ENCODE measurements around the gene YIF1B. TPM values are rescaled to one million over a fixed set of nuclear protein-coding genes. Genes with fewer than 3 reads are reported as not detected.
"Not testable (repeated sequence)": the region's sequence is repeated elsewhere in the genome, so short reads cannot be mapped to it uniquely, and the experiment has no call there.

Gene YIF1B
- polyA plus RNA-seq (38.1 to 66.5 TPM (median 47.6 TPM) in 3 replicates), polyA minus RNA-seq (40.3 to 62.6 TPM (median 40.9 TPM) in 3 replicates)
- polyA plus RNA-seq (2011; ENCODE audit: low read depth), result 7.4 TPM
- polyA plus RNA-seq (2011; cell fraction: cytosol; rRNA removed), result 29.0 and 58.3 TPM in 2 replicates
- polyA plus RNA-seq (2011; cell fraction: nucleus; rRNA removed), result 25.8 and 36.8 TPM in 2 replicates
- polyA plus RNA-seq (2012; ENCODE audit: low replicate concordance), result 26.1 and 50.0 TPM in 2 replicates
- 51.8 TPM for polyA minus RNA-seq (2011; cell fraction: cytosol; rRNA and poly(A)+ RNA removed)
- polyA minus RNA-seq (2011; cell fraction: nucleus; rRNA and poly(A)+ RNA removed), result 12.3 and 12.4 TPM in 2 replicates

DNA sequence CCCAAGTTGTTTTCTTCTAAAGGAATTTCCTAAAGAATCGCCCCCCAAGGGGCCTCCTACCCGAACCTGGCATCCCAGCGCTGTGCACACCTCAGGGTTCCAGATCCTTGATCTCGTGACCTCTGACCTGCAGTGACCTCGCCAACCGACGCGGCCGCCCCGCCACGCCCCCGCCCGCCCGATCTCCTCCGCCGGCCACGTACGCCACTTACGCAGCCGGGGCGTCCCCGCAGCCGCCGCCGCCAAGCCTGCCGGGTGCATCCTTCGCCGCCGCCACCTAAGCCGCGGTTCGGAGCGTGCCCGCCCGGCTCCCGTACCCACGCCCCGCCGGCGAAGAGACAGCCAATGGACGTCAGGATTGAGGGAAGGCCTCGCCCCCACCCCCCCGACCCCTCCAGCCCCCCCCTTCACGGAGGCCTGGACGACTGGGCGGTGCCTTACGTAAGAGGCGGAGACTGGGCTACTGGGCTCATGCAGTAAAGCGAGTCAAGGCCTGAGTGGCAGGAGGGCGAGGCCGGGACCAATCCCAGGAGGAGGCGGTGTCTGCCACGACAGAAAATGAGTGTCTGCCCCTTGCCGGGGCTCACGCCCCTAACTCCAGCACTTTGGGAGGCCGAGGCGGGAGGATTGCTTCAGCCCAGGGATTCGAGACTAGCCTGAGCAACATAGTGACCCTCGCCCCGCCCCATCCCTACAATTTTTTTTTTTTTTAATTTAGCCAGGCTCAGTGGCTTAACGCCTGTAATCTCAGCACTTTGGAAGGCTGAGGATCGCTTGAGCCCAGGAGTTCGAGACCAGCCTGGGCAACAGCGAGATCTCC, at the start of gene YIF1B:
TSS of gene YIF1B (minus strand) at position 291 of the 820 bp plus-strand sequence. CDS start at position 261, 30 bp downstream.
- Histone ChIP-seq H3K27ac (ENCODE audit: control insufficient read depth, insufficient read depth, low read length) (peak within 1 kb of the TSS; percentile 83), H3K4me2 (ENCODE audit: control insufficient read depth, extremely low read depth, insufficient read depth, low read depth, low read length) (peak within 1 kb of the TSS; percentile 86), H4K20me1 (ENCODE audit: control insufficient read depth, extremely low read depth, insufficient read depth, low read length) (no peaks in the 10 kb centered on the region), H2AFZ (ENCODE audit: control insufficient read depth, low read length) (peak within 1 kb of the TSS; percentile 54), H3K9me1 (ENCODE audit: control insufficient read depth, extremely low read depth, insufficient read depth, low read length) (no peaks in the 10 kb centered on the region), H3K27me3 (ENCODE audit: control insufficient read depth, extremely low read depth, insufficient read depth, low read length) (no peaks in the 10 kb centered on the region), H3K9ac (ENCODE audit: control insufficient read depth, extremely low read depth, insufficient read depth, low read length) (peak within 1 kb of the TSS; percentile 89), H3K4me1 (ENCODE audit: control insufficient read depth, extremely low read depth, insufficient read depth, low read length) (peaks cover 27% of the 10 kb centered on the region), H3K79me2 (ENCODE audit: control insufficient read depth, insufficient read depth, low read length) (peaks cover 25% of the 10 kb centered on the region), H3K4me3 (ENCODE audit: control insufficient read depth in 2 of 3, extremely low read depth in 1 of 3, insufficient read depth in 2 of 3, low read depth in 1 of 3, low read length in 3 of 3) (peak within 1 kb of the TSS; percentile 70 to 93 (median 89)), H3K36me3 (ENCODE audit: control insufficient read depth in 2 of 2, extremely low read depth in 1 of 2, insufficient read depth in 2 of 2, low read length in 2 of 2) (peaks cover 0 to 4% of the 10 kb centered on the region in 2 experiments), H3K9me3 (ENCODE audit: control insufficient read depth, low read depth, low read length) (no peaks in the 10 kb centered on the region)
- peak; percentile 91 for DNase-seq (ENCODE audit: low read depth, low spot score)
- peak; percentile 57 for FAIRE-seq
- no peak for TF ChIP-seq EZH2 (IDR thresholded peaks at IDR 0.05; ENCODE audit: low read length)
- TF ChIP-seq CTCF (optimal IDR thresholded peaks at IDR 0.05 in 1 of 3, IDR thresholded peaks at IDR 0.05 in 1 of 3, conservative IDR thresholded peaks at IDR 0.05 in 1 of 3; ENCODE audit: extremely low read depth in 1 of 3, insufficient read depth in 2 of 3, low read length in 3 of 3), result no peak
- dilution Hi-C loops (cut with MboI; ENCODE audit: extremely low pct_ligation_motif_present, low sequenced_read_pairs), result no loop called here

- H3K9ac ChIP-seq (ENCODE audit: control insufficient read depth, extremely low read depth, insufficient read depth, low read length); H3K79me2 ChIP-seq (ENCODE audit: control insufficient read depth, insufficient read depth, low read length); H3K27ac ChIP-seq (ENCODE audit: control insufficient read depth, insufficient read depth, low read length); H3K4me1 ChIP-seq (ENCODE audit: control insufficient read depth, extremely low read depth, insufficient read depth, low read length); H3K9me1 ChIP-seq (ENCODE audit: control insufficient read depth, extremely low read depth, insufficient read depth, low read length); H4K20me1 ChIP-seq (ENCODE audit: control insufficient read depth, extremely low read depth, insufficient read depth, low read length); DNase-seq (ENCODE audit: low read depth, low spot score); H3K9me3 ChIP-seq (ENCODE audit: control insufficient read depth, low read depth, low read length); H2AFZ ChIP-seq (ENCODE audit: control insufficient read depth, low read length); dilution Hi-C loops (cut with MboI; ENCODE audit: extremely low pct_ligation_motif_present, low sequenced_read_pairs); H3K36me3 ChIP-seq (ENCODE audit: control insufficient read depth in 2 of 2, extremely low read depth in 1 of 2, insufficient read depth in 2 of 2, low read length in 2 of 2); FAIRE-seq: not testable (repeated sequence)
- Histone ChIP-seq H3K4me2 (ENCODE audit: control insufficient read depth, extremely low read depth, insufficient read depth, low read depth, low read length) (peak overlapping the region; percentile 72), H3K4me3 (ENCODE audit: control insufficient read depth in 2 of 3, extremely low read depth in 1 of 3, insufficient read depth in 2 of 3, low read depth in 1 of 3, low read length in 3 of 3) (peak overlapping the region in 2 of 3 experiments; percentile 54 to 64), H3K27me3 (ENCODE audit: control insufficient read depth, extremely low read depth, insufficient read depth, low read length) (peaks cover 29% of the 10 kb centered on the region)
These were observed 47.4 kb upstream of the YIF1B start for GRCh38 chr19:38362946-38363688.
